GM18868 (cell line): ENCODE results near the gene PLAU.

Experiments used
- ATAC-seq: cut with Tn5 transposase; IDR thresholded peaks from one replicate; pipeline ENCODE4 v1.9.1; 2021; ENCODE audit warnings: mild to moderate bottlenecking, moderate library complexity; ENCODE audit not compliant: unreplicated experiment

Gene PLAU

GRCh38 chr10:73910764-73911552 is at the start of gene PLAU:
Gene PLAU, plus strand, starts transcription at chr10:73911132. Its CDS starts 424 bp downstream, at chr10:73911556.
- peak; percentile 27 for ATAC-seq

- no peak for ATAC-seq
These were observed 48.9 kb upstream of the PLAU start for GRCh38 chr10:73862011-73862410.

- no peak for ATAC-seq
These were observed 47.7 kb upstream of the PLAU start for GRCh38 chr10:73863039-73863817.

- no peak for ATAC-seq
These were observed 46.7 kb upstream of the PLAU start for GRCh38 chr10:73864229-73864628.

GRCh38 chr10:73865107-73865458 is 45.8 kb upstream of the PLAU start:
- ATAC-seq, result no peak

GRCh38 chr10:73865459-73866442 is 45.2 kb upstream of the PLAU start:
- peak; percentile 89 for ATAC-seq

- no peak for ATAC-seq
These were observed 44.3 kb upstream of the PLAU start for GRCh38 chr10:73866621-73867020.

- ATAC-seq, result no peak
These were observed 43.7 kb upstream of the PLAU start for GRCh38 chr10:73867126-73867807.

GRCh38 chr10:73867871-73868631 is 42.9 kb upstream of the PLAU start:
- ATAC-seq, result no peak

- no peak for ATAC-seq
These were observed 42.2 kb upstream of the PLAU start for GRCh38 chr10:73868655-73869195.

- ATAC-seq, result no peak
These were observed 39.4 kb upstream of the PLAU start for GRCh38 chr10:73871295-73872189.

GRCh38 chr10:73872190-73872710 is 38.7 kb upstream of the PLAU start:
- ATAC-seq, result no peak

- ATAC-seq, result no peak
These were observed 37.6 kb upstream of the PLAU start for GRCh38 chr10:73873142-73873837.

GRCh38 chr10:73873838-73874215 is 37.1 kb upstream of the PLAU start:
- ATAC-seq, result no peak

GRCh38 chr10:73874267-73875138 is 36.4 kb upstream of the PLAU start, which contains the start of gene CAMK2G:
Gene CAMK2G, minus strand, starts transcription at chr10:73874555. Its CDS starts 94 bp downstream, at chr10:73874461.
- peak; percentile 91 for ATAC-seq

GRCh38 chr10:73875139-73875475 is 35.8 kb upstream of the PLAU start:
- no peak for ATAC-seq

GRCh38 chr10:73876157-73876556 is 34.8 kb upstream of the PLAU start:
- no peak for ATAC-seq
